Stomach (tissue), 4 donors: ENCODE results near the gene MGAT4B.

Experiments used
- EP300 ChIP-seq: sonication (generic); formaldehyde crosslinking; IDR thresholded peaks from one replicate; pipeline ENCODE4 v1.6.1; 2017; ENCODE audit warnings: antibody characterized with exemption
- POLR2A ChIP-seq, 4 donors: fragments of 450-650 bp; IDR thresholded peaks; one replicate each; pipeline ENCODE4 v1.6.1; 2016; ENCODE audit warnings: antibody characterized with exemption in 4 of 4, control low read depth in 2 of 4, mild to moderate bottlenecking in 1 of 4, moderate library complexity in 1 of 4
- TF ChIP-seq, protein P1 (sequence below), 7 experiments: fragments of 450-650 bp in 4 of 7; fragments of 200-600 bp in 3 of 7; sonication (generic) in 3 of 7; IDR thresholded peaks; one replicate each; pipeline ENCODE4 v1.5.1; 2016 to 2019; ENCODE audit warnings: antibody characterized with exemption in 7 of 7, control low read depth in 2 of 7, mild to moderate bottlenecking in 1 of 7

DNA sequence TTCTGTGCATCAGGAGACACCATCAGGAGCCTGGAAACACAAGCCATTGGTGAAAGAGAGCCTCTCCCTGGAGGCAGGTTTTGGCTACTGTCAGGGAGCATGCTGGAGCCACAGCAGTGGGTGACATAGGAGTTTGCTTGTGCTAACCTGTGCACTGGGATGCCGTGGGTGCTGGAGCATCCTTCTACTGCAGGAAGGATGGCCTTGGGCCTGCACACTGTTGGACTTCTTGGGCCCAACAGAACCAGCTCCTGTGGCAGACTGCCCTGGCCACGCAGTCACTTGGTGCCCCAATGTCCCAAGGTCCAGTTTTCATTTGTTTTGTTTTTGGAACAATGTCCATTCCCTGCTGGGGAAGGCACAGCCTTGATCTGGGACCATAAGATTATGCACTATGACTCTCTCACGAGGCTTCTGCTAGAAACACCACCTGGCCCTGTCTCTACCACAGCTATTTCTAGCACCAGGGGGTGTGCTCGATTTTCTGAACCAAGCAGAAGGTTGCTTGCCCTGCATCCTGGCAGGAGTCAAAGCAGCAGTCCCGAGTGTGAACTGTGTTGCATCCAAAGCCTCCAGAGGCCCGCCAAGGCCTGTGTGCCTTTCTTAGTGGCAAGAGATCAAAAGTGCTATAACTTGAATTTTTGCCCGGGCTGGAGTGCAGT lies 18.3 kb downstream of the MGAT4B start:
- TF ChIP-seq, protein P1, sequence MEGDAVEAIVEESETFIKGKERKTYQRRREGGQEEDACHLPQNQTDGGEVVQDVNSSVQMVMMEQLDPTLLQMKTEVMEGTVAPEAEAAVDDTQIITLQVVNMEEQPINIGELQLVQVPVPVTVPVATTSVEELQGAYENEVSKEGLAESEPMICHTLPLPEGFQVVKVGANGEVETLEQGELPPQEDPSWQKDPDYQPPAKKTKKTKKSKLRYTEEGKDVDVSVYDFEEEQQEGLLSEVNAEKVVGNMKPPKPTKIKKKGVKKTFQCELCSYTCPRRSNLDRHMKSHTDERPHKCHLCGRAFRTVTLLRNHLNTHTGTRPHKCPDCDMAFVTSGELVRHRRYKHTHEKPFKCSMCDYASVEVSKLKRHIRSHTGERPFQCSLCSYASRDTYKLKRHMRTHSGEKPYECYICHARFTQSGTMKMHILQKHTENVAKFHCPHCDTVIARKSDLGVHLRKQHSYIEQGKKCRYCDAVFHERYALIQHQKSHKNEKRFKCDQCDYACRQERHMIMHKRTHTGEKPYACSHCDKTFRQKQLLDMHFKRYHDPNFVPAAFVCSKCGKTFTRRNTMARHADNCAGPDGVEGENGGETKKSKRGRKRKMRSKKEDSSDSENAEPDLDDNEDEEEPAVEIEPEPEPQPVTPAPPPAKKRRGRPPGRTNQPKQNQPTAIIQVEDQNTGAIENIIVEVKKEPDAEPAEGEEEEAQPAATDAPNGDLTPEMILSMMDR (IDR thresholded peaks at IDR 0.05): no peak
- no peak for TF ChIP-seq EP300
- no peak for TF ChIP-seq POLR2A (IDR thresholded peaks at IDR 0.05)
